Right lobe of liver (tissue), 6 donors: ENCODE measurements around the gene GRID2IP. TPM values are rescaled to one million over a fixed set of nuclear protein-coding genes. Genes with fewer than 3 reads are reported as not detected.

Source experiments
- ATAC-seq, 4 donors: fragments of 200-7000 bp; cut with Tn5 transposase; one replicate each; pipeline ENCODE4 v1.9.1; 2020; ENCODE audit warnings: mild to moderate bottlenecking in 4 of 4, moderate library complexity in 4 of 4
- DNase-seq, 3 donors: peaks; one replicate each; pipeline ENCODE4 v3.0.0-alpha.2; 2020
- H3K27ac ChIP-seq, 3 donors: fragments of 200-600 bp; one replicate each; pipeline ENCODE4 v1.8.0; 2022
- H3K27me3 ChIP-seq, 2 donors: fragments of 200-600 bp; one replicate each; pipeline ENCODE4 v1.8.0; 2022
- H3K36me3 ChIP-seq, 4 donors: fragments of 200-600 bp; sonication (generic) in 1 of 4; one replicate each; pipeline versions ENCODE4 v1.5.1 to v1.8.0; 2017 to 2022; ENCODE audit warnings: control low read depth in 1 of 4
- H3K4me1 ChIP-seq, 4 donors: fragments of 200-600 bp; sonication (generic) in 1 of 4; one replicate each; pipeline versions ENCODE4 v1.5.1 to v1.8.0; 2017 to 2022; ENCODE audit warnings: control low read depth in 1 of 4
- H3K4me3 ChIP-seq, 3 donors: fragments of 200-600 bp; one replicate each; pipeline ENCODE4 v1.8.0; 2022
- H3K9me3 ChIP-seq, 4 donors: fragments of 200-600 bp; sonication (generic) in 1 of 4; one replicate each; pipeline versions ENCODE4 v1.5.1 to v1.8.0; 2017 to 2022; ENCODE audit warnings: control low read depth in 1 of 4
- POLR2A ChIP-seq: fragments of 450-650 bp; IDR thresholded peaks from one replicate; pipeline ENCODE4 v1.6.1; 2017; ENCODE audit warnings: antibody characterized with exemption, mild to moderate bottlenecking
- WGBS: methylation state at CpG from one replicate; pipeline ENCODE4 v1.1.6; 2018; ENCODE audit warnings: low coverage, low lambda C conversion rate; ENCODE audit not compliant: insufficient coverage; ENCODE audit errors: missing lambda C conversion rate; 5-methylcytosine and 5-hydroxymethylcytosine counted together
- intact Hi-C, 2 donors: fragments of 100-400 bp; cut with DNase I; formaldehyde crosslinking; loops; one replicate each; pipeline versions ENCODE4 v1.11.2 to v1.14.1; 2022
- total RNA-seq, 6 experiments: library from RNA; depleted of rRNA in 2 of 6; stranded (reverse); fragments of >200 nt in 2 of 6; fragmentation: NEBNext Ultra II Directional in 3 of 6; extraction: Animal tissue kit (Norgen Biotek cat#: 25700) in 3 of 6; gene quantifications; one replicate each; pipeline versions ENCODE4 v1.1.0 to v1.2.4, GENCODE V29; 2016 to 2023
- TF ChIP-seq, protein P1 (sequence below), 4 donors: fragments of 200-600 bp in 3 of 4; fragments of 450-650 bp in 1 of 4; IDR thresholded peaks; one replicate each; pipeline versions ENCODE4 v1.5.1 to v1.8.0; 2016 to 2022; ENCODE audit warnings: antibody characterized with exemption in 4 of 4, mild to moderate bottlenecking in 2 of 4
- donor health status: DM: no; HTN: yes; CAD: no.
- donor health status: DM: no; HTN: no; CAD: no.
- donor health status: DM: no; HTN: no; CAD: no.
- donor health status: DM: no; HTN: yes; CAD: no.
- donor health status: DM: no; HTN: yes; CAD: no.

The GRID2IP gene
- total RNA-seq, 6 experiments from 2014 or later = 0.05 to 0.07 TPM; not detected in 4

DNA sequence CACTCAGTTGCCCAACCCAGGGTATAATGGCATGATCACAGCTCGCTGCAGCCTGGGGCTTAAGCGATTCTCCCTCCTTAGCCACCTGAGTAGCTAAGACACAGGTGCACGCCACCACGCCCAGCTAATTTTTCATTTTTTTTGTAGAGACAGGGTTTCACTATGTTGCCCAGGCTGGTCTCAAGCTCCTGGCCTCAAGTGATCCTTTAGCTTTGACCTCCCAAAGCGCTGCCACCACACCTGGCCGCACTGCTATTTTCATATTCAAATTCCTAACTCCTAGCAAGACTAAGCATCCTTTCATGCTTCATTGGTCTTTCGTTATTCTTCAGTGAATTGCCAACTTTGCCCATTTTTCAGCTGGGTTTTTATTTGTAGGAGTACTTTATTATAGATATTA lies 73.1 kb downstream of the GRID2IP start:
- Histone ChIP-seq H3K4me1 (peaks cover 0 to 58% (median 34%) of the 10 kb centered on the region in 4 donors), H3K27me3 (no peaks in the 10 kb centered on the region), H3K36me3 (peaks cover 0 to 27% (median 7%) of the 10 kb centered on the region in 4 donors), H3K4me3 (no peak overlapping the region), H3K9me3 (no peaks in the 10 kb centered on the region), H3K27ac (no peak overlapping the region)
- intact Hi-C loops = no loop called here
- TF ChIP-seq, protein P1, sequence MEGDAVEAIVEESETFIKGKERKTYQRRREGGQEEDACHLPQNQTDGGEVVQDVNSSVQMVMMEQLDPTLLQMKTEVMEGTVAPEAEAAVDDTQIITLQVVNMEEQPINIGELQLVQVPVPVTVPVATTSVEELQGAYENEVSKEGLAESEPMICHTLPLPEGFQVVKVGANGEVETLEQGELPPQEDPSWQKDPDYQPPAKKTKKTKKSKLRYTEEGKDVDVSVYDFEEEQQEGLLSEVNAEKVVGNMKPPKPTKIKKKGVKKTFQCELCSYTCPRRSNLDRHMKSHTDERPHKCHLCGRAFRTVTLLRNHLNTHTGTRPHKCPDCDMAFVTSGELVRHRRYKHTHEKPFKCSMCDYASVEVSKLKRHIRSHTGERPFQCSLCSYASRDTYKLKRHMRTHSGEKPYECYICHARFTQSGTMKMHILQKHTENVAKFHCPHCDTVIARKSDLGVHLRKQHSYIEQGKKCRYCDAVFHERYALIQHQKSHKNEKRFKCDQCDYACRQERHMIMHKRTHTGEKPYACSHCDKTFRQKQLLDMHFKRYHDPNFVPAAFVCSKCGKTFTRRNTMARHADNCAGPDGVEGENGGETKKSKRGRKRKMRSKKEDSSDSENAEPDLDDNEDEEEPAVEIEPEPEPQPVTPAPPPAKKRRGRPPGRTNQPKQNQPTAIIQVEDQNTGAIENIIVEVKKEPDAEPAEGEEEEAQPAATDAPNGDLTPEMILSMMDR (IDR thresholded peaks at IDR 0.05) = no peak
- TF ChIP-seq POLR2A = no peak
- DNase-seq (no peak), ATAC-seq (no peak)
- WGBS = 94% methylated on average over 5 of the region's 7 CpGs

DNA sequence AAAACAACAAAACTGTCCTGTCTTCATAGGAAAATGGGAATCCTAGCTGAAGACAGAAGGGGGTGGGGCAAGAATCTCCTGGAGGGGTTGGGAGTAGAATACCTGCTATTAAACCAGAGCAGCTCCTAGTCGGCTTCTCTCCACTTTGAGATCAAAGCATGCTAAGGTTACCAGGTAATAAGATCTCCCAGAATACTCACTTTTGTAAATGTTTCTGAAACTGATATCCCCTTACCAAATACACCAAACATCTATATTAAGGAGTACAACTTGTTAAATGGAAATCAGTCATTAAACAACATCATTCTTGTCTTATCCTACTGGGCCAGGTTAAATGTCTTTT lies 74.0 kb downstream of the GRID2IP start:
- H3K27ac ChIP-seq = no peak overlapping the region
- ATAC-seq (no peak), DNase-seq (no peak)
- TF ChIP-seq, protein P1 (IDR thresholded peaks at IDR 0.05) = no peak
- TF ChIP-seq POLR2A = no peak
- 42% methylated on average over 1 of the region's 1 CpG for WGBS
- intact Hi-C loops = no loop called here
- no peaks in the 10 kb centered on the region for H3K27me3 ChIP-seq
- no peak overlapping the region for H3K4me3 ChIP-seq
- H3K4me1 ChIP-seq = peaks cover 0 to 58% (median 34%) of the 10 kb centered on the region in 4 donors
- peaks cover 0 to 36% (median 15%) of the 10 kb centered on the region in 4 donors for H3K36me3 ChIP-seq
- H3K9me3 ChIP-seq = no peaks in the 10 kb centered on the region

DNA sequence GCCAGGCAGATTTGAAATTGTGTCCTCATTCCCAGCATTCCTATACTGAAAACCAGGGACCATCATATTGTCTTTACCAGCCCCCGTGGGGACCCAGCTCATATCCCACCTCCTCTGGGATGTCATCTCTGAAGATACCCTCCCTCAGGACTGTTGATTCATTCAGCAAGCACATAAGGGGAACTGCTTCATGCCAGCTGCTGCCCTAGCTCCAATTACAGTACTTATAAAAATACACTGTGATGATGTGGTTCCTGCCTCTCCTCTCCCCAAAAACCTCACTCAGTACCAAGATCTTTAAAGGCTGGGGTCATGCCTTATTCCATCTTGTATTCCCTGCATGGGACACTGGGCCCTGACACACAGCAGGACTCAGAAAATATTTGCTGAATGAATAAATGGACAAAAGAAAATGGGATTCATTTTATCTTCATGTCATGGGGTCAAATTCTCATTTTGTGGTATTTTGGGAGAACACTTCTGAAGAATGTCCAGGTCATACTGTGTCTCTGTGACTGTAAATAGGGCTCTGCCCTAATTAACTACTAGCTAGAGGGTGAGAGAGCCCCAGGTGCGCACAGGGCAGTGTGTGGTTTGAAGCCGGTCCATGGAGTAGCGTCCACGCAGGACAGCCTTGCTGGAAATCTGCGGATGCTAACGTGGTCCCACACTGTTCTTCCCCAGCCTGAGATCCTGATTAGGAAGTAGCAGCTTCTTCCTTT lies 74.5 kb downstream of the GRID2IP start:
- TF ChIP-seq POLR2A = no peak
- TF ChIP-seq, protein P1 (IDR thresholded peaks at IDR 0.05) = no peak
- H3K4me1 ChIP-seq = peaks cover 0 to 58% (median 34%) of the 10 kb centered on the region in 4 donors
- H3K36me3 ChIP-seq = peaks cover 4 to 39% (median 19%) of the 10 kb centered on the region in 4 donors
- no peak overlapping the region for H3K27ac ChIP-seq
- ATAC-seq (no peak), DNase-seq (no peak)
- no peaks in the 10 kb centered on the region for H3K9me3 ChIP-seq
- no peaks in the 10 kb centered on the region for H3K27me3 ChIP-seq
- 62% methylated on average over 3 of the region's 7 CpGs for WGBS
- no peak overlapping the region for H3K4me3 ChIP-seq
- intact Hi-C loops = no loop called here

DNA sequence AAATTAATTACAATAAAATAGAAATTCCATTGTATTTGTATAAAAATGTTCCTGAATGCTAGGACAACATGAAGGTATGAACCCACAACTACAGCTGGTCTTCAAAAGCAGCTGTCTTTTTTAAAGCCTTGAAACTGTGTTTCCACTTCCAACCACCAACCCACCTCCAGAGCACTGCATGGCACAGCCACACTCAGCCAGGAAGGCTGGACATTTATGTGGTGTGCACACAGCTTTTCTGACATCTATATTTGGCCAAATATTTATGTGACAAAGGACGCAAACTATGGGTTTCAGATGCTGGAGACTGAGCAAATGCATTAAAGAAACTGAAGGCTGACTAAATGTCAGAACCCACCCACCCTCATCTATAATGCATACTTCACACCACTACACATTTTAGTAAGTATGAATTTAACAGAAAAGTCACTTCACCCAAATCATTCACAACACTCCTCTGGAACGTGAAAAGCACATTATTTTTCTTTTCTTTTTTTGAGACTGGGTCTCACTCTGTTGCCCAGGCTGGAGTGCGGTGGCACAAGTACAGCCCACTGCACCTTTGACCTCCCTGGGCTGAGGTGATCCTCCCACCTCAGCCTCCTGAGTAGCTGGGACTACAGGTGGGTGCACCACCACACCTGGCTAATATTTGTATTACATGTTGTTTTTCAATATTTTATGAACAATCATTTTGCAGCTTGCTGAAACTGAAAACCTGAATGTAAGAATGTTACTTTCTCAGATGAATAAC lies 75.7 kb downstream of the GRID2IP start:
- no peaks in the 10 kb centered on the region for H3K9me3 ChIP-seq
- H3K4me3 ChIP-seq = no peak overlapping the region
- DNase-seq (no peak), ATAC-seq (no peak)
- peaks cover 10 to 45% (median 23%) of the 10 kb centered on the region in 4 donors for H3K36me3 ChIP-seq
- no peak overlapping the region for H3K27ac ChIP-seq
- H3K4me1 ChIP-seq = peaks cover 0 to 47% (median 28%) of the 10 kb centered on the region in 4 donors
- intact Hi-C loops = no loop called here
- no peaks in the 10 kb centered on the region for H3K27me3 ChIP-seq
- 76% methylated on average over 3 of the region's 3 CpGs for WGBS
- TF ChIP-seq POLR2A = no peak
- TF ChIP-seq, protein P1 (IDR thresholded peaks at IDR 0.05) = no peak
